Vagina (tissue), 2 donors: ENCODE results near the gene CD48. TPM values are rescaled to one million over a fixed set of nuclear protein-coding genes. Genes with fewer than 3 reads are reported as not detected.

Experiments used
- DNase-seq, 2 donors: peaks; one replicate each; pipeline ENCODE4 v3.0.0-alpha.2; 2017; ENCODE audit errors: extremely low spot score in 2 of 2
- H3K27ac ChIP-seq: fragments of 200-600 bp; sonication (generic); one replicate; pipeline ENCODE4 v1.5.1; 2019
- H3K27me3 ChIP-seq: fragments of 200-600 bp; sonication (generic); one replicate; pipeline ENCODE4 v1.5.1; 2019
- H3K36me3 ChIP-seq, 2 donors: fragments of 200-600 bp; sonication (generic); one replicate each; pipeline ENCODE4 v1.5.1; 2017 to 2019
- H3K4me1 ChIP-seq: fragments of 200-600 bp; sonication (generic); one replicate; pipeline ENCODE4 v1.5.1; 2019
- H3K4me3 ChIP-seq, 2 donors: fragments of 200-600 bp; sonication (generic); 1 replicate in 1 of 2; 2 replicates in 1 of 2; pipeline ENCODE4 v1.5.1; 2016 to 2019
- H3K9me3 ChIP-seq: fragments of 200-600 bp; sonication (generic); one replicate; pipeline ENCODE4 v1.5.1; 2019
- POLR2A ChIP-seq, 2 donors: fragments of 450-650 bp; IDR thresholded peaks; one replicate each; pipeline ENCODE4 v1.6.1; 2017; ENCODE audit warnings: antibody characterized with exemption in 2 of 2, mild to moderate bottlenecking in 2 of 2, moderate library complexity in 2 of 2
- POLR2AphosphoS5 ChIP-seq, 2 donors: sonication (generic); formaldehyde crosslinking; IDR thresholded peaks; one replicate each; pipeline ENCODE4 v1.9.0; 2017; ENCODE audit warnings: antibody characterized with exemption in 2 of 2, mild to moderate bottlenecking in 2 of 2, low read depth in 1 of 2; ENCODE audit not compliant: insufficient read depth in 1 of 2
- intact Hi-C: fragments of 100-400 bp; cut with DNase I; formaldehyde crosslinking; loops from one replicate; pipeline ENCODE4 v1.15.1; 2023
- total RNA-seq: library from RNA; depleted of rRNA; stranded (reverse); fragments of >200 nt; gene quantifications from one replicate; pipeline ENCODE4 v1.2.3, GENCODE V29; 2016
- TF ChIP-seq, protein P1 (sequence below), 3 experiments: fragments of 450-650 bp in 2 of 3; fragments of 200-600 bp in 1 of 3; sonication (generic) in 1 of 3; IDR thresholded peaks; one replicate each; pipeline ENCODE4 v1.5.1; 2017 to 2019; ENCODE audit warnings: antibody characterized with exemption in 3 of 3, mild to moderate bottlenecking in 2 of 3, moderate library complexity in 2 of 3

CD48 gene
- total RNA-seq, 1 donor from 2014 or later, result 4.7 TPM

DNA sequence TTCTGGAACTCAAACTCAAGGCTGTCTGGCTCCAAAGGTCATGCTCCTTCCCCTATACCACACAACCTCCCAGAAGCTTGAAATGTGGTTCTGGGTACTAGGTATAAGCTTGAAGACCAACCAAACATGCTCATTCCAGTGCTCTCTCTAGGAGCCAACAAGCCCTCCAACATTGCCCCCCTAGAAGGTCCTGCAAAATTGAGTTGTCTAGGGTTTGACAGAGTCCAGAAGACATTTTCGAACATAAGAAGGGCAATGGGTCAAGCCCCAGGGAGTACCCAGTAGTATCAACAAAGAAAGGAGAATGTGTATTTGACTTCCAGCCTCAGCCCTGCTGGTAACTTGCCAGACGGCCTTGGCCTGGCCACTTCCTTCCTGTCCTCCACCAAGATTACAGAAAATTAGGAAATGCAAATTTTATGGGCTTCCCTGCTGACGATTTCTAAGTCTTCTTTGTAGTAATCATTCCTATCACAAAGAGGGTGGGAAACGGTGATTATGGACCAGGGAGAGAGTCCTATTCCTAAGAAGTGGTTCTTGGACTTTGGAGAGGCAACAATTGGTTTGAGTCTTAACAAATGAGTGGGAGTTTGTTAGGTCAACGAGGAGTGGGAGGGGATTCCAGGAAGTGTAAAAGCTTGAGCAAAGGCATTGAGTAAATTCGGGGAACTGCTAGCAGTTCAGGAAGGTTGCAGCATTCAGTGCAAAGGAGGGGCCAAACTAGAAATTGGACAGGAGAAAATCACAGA is 46.1 kb downstream of the CD48 start:
- no peaks in the 10 kb centered on the region for H3K27me3 ChIP-seq
- DNase-seq, result no peak
- intact Hi-C loops, result no loop called here
- no peak overlapping the region for H3K4me3 ChIP-seq
- H3K9me3 ChIP-seq, result no peaks in the 10 kb centered on the region
- no peaks in the 10 kb centered on the region for H3K4me1 ChIP-seq
- TF ChIP-seq, protein P1, sequence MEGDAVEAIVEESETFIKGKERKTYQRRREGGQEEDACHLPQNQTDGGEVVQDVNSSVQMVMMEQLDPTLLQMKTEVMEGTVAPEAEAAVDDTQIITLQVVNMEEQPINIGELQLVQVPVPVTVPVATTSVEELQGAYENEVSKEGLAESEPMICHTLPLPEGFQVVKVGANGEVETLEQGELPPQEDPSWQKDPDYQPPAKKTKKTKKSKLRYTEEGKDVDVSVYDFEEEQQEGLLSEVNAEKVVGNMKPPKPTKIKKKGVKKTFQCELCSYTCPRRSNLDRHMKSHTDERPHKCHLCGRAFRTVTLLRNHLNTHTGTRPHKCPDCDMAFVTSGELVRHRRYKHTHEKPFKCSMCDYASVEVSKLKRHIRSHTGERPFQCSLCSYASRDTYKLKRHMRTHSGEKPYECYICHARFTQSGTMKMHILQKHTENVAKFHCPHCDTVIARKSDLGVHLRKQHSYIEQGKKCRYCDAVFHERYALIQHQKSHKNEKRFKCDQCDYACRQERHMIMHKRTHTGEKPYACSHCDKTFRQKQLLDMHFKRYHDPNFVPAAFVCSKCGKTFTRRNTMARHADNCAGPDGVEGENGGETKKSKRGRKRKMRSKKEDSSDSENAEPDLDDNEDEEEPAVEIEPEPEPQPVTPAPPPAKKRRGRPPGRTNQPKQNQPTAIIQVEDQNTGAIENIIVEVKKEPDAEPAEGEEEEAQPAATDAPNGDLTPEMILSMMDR (IDR thresholded peaks at IDR 0.05), result no peak
- TF ChIP-seq POLR2AphosphoS5 (IDR thresholded peaks at IDR 0.05; ENCODE audit: insufficient read depth in 1 of 2, low read depth in 1 of 2) (no peak), POLR2A (IDR thresholded peaks at IDR 0.05) (no peak)
- no peaks in the 10 kb centered on the region for H3K36me3 ChIP-seq
- peak overlapping the region; percentile 33 for H3K27ac ChIP-seq

DNA sequence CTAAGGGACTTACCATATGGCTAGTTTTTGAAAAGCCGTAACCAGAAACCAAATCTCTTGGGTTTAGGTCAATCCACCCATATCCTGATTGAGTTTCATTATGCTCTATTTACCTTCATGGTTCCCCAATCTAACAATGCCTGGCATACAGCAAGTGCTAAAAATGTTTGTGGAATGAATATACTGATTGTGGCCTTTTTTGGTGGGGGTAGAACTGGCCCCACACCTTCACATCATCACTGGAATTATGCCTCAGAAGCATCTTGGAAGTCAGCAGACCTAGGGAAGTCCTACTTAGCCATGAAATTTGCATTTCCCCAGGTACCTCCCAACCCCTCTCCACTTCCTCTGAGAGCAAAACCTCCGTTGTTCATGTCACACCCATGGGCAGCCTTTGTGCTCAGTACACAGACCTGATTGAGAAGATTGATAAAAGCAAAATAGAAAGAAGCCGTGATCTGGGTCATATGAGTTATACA is 47.0 kb downstream of the CD48 start:
- no peak overlapping the region for H3K27ac ChIP-seq
- no peaks in the 10 kb centered on the region for H3K27me3 ChIP-seq
- no peaks in the 10 kb centered on the region for H3K4me1 ChIP-seq
- no peaks in the 10 kb centered on the region for H3K9me3 ChIP-seq
- intact Hi-C loops, result no loop called here
- DNase-seq, result no peak
- H3K4me3 ChIP-seq, result no peak overlapping the region
- no peaks in the 10 kb centered on the region for H3K36me3 ChIP-seq
- TF ChIP-seq, protein P1 (IDR thresholded peaks at IDR 0.05), result no peak

DNA sequence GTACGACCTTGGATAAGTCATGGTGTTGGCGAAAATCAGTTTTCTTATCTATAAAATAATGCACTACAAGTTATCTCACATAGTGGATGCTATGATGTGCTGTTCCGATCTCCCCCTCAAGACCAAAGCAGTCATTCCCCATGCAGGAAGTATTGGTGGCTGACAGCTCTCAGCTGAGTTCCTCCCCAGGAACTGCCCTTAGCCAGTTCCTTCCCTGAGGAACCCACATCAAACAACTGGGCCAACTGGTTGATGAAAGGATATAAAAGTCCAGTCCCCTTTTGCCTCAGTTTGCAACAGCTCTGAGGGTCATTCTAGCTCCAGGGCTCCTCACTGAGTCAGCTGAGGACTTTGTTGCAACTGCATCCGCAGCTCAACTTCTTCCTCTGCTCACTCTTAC is 48.7 kb downstream of the CD48 start:
- TF ChIP-seq, protein P1 (IDR thresholded peaks at IDR 0.05), result no peak
- TF ChIP-seq POLR2A (IDR thresholded peaks at IDR 0.05) (no peak), POLR2AphosphoS5 (IDR thresholded peaks at IDR 0.05; ENCODE audit: insufficient read depth in 1 of 2, low read depth in 1 of 2) (no peak)
- Histone ChIP-seq H3K27me3 (no peaks in the 10 kb centered on the region), H3K36me3 (no peaks in the 10 kb centered on the region), H3K27ac (no peak overlapping the region), H3K4me3 (no peak overlapping the region), H3K9me3 (no peaks in the 10 kb centered on the region), H3K4me1 (no peaks in the 10 kb centered on the region)
- intact Hi-C loops, result no loop called here
- DNase-seq, result no peak

DNA sequence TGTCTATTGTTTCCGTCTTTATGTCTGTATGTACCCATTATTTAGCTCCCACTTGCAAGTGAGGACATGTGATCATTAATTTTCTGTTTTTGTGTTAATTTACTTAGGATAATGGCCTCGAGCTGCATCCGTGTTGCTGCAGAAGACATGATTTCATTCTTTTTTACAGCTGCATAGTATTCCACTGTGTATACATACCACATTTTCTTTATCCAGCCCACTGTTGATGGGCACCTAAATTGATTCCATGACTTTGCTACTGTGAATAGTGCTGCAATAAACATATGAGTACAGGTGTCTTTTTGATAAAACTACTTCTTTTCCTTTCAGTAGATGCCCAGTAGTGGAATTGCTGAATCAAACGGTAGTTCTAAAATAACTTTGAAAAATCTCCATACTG is 52.1 kb downstream of the CD48 start:
- intact Hi-C loops, result no loop called here
- H3K4me1 ChIP-seq, result no peaks in the 10 kb centered on the region
- DNase-seq, result no peak

DNA sequence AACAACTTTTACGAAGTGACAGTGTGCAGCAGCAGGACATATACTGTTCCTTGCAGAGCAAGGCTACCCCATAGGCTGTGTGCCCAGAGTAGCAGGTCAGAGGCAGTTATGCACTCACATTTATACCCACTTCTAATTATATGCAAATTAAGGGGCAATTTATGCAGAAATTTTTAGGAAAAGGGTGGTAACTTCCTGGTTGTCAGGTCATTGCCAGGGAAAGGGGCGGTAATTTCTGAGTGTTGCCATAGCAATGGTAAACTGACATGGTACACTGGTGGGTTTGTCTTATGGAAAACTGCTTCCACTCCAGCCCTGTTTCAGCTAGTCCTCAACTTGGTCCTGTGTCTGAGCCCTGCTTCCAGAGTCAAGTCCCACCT is 52.8 kb downstream of the CD48 start:
- H3K4me1 ChIP-seq, result no peaks in the 10 kb centered on the region
- H3K9me3 ChIP-seq, result no peaks in the 10 kb centered on the region
- H3K27ac ChIP-seq, result no peak overlapping the region
- no peak overlapping the region for H3K4me3 ChIP-seq
- TF ChIP-seq POLR2AphosphoS5 (IDR thresholded peaks at IDR 0.05; ENCODE audit: insufficient read depth in 1 of 2, low read depth in 1 of 2) (no peak), POLR2A (IDR thresholded peaks at IDR 0.05) (no peak)
- TF ChIP-seq, protein P1 (IDR thresholded peaks at IDR 0.05), result no peak
- intact Hi-C loops, result no loop called here
- H3K27me3 ChIP-seq, result no peaks in the 10 kb centered on the region
- peak in 1 of 2 donors; percentile 60 for DNase-seq
- H3K36me3 ChIP-seq, result no peaks in the 10 kb centered on the region

More for the DNA sequence above, 52.1 kb downstream of the CD48 start:
- no peak overlapping the region for H3K27ac ChIP-seq
- no peak for TF ChIP-seq POLR2A (IDR thresholded peaks at IDR 0.05)
- TF ChIP-seq POLR2AphosphoS5 (IDR thresholded peaks at IDR 0.05; ENCODE audit: insufficient read depth in 1 of 2, low read depth in 1 of 2), result no peak
- TF ChIP-seq, protein P1 (IDR thresholded peaks at IDR 0.05), result no peak
- H3K27me3 ChIP-seq, result no peaks in the 10 kb centered on the region
- no peak overlapping the region for H3K4me3 ChIP-seq
- no peaks in the 10 kb centered on the region for H3K36me3 ChIP-seq
- H3K9me3 ChIP-seq, result no peaks in the 10 kb centered on the region
